GM10266 (cell line): ENCODE data around the gene SYT3.
"Not testable (repeated sequence)": the region's sequence is repeated elsewhere in the genome, so short reads cannot be mapped to it uniquely, and the experiment has no call there.

ENCODE experiments used
- DNase-seq: peaks from one replicate; pipeline ENCODE4 v3.0.0; 2012; ENCODE audit errors: extremely low spot score
- TF ChIP-seq, protein P1 (sequence below): IDR thresholded peaks from 2 replicates; pipeline ENCODE4 v1.5.1; 2012; ENCODE audit warnings: mild to moderate bottlenecking, low read depth; ENCODE audit not compliant: control insufficient read depth, insufficient read depth; ENCODE audit errors: missing control alignments

Gene SYT3

DNA sequence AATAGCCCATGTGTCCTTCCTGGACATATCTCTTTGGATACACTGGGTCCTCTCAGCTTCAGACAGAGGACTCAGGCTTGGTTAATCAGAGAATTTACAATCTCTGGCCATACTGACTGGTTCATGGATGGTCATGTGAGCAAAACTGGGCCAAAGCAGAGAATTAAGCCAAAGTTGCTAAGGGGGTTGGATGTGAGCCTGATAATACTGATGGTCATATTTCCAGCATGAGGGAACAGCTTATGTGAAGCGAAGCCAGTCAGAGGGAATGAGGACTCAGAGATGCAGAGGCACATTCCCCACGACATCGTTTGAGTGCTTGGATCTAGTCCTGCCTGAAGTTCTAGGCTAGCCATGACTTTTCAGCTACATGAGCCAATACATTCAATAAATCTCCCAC lies 49.5 kb downstream of the SYT3 start:
- no peak for DNase-seq
- TF ChIP-seq, protein P1, sequence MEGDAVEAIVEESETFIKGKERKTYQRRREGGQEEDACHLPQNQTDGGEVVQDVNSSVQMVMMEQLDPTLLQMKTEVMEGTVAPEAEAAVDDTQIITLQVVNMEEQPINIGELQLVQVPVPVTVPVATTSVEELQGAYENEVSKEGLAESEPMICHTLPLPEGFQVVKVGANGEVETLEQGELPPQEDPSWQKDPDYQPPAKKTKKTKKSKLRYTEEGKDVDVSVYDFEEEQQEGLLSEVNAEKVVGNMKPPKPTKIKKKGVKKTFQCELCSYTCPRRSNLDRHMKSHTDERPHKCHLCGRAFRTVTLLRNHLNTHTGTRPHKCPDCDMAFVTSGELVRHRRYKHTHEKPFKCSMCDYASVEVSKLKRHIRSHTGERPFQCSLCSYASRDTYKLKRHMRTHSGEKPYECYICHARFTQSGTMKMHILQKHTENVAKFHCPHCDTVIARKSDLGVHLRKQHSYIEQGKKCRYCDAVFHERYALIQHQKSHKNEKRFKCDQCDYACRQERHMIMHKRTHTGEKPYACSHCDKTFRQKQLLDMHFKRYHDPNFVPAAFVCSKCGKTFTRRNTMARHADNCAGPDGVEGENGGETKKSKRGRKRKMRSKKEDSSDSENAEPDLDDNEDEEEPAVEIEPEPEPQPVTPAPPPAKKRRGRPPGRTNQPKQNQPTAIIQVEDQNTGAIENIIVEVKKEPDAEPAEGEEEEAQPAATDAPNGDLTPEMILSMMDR: no peak

DNA sequence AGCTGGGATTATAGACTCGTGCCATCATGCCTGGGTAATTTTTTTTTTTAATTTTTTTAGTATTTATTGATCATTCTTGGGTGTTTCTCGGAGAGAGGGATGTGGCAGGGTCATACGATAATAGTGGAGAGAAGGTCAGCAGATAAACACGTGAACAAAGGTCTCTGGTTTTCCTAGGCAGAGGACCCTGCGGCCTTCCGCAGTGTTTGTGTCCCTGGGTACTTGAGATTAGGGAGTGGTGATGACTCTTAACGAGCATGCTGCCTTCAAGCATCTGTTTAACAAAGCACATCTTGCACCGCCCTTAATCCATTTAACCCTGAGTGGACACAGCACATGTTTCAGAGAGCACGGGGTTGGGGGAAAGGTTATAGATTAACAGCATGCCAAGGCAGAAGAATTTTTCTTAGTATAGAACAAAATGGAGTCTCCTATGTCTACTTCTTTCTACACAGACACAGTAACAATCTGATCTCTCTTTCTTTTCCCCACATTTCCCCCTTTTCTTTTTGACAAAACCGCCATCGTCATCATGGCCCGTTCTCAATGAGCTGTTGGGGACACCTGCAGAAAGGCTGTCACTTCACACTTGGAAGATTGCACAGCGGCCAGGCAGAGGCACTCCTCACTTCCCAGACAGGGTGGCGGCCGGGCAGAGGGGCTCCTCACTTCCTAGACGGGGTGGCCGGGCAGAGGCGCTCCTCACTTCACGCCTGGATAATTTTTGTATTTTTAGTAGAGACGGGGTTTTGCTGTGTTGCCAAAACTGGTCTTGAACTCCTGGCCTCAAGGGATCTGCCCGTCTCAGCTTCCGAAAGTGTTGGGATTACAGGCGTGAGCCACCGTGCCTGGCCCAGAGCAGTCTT lies 57.7 kb downstream of the SYT3 start:
- DNase-seq: not testable (repeated sequence)

DNA sequence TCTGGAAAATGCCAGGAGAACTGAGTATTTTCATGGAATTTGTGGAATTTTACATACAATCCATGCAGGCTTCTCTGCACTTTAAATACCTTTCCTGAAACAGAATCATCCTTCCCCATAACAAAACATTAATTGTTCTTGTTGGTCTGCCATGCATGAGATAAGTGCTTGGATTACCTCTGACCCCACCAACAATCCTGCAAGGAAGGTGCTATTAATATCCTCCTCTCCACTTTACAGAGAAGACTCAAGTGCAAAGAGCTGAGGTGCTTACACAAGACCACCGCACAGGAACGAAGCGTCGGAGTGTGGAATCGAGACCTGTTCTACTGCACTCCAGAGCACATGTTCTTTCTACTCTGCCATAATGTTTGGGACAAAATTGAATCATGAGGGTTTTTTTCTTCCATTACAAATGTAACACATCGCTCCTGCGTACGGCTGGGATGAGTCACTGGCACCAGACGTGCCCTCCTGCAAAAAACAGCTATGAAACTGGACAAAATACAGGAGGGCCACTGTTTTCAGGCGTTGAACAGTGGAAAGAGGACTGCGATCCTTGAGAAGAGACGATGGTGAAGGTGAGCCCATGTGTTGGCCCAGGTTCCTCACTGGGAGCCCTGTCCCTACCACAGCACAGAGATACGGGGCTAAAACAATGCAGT lies 58.6 kb downstream of the SYT3 start:
- no peak for DNase-seq
- TF ChIP-seq, protein P1: no peak

DNA sequence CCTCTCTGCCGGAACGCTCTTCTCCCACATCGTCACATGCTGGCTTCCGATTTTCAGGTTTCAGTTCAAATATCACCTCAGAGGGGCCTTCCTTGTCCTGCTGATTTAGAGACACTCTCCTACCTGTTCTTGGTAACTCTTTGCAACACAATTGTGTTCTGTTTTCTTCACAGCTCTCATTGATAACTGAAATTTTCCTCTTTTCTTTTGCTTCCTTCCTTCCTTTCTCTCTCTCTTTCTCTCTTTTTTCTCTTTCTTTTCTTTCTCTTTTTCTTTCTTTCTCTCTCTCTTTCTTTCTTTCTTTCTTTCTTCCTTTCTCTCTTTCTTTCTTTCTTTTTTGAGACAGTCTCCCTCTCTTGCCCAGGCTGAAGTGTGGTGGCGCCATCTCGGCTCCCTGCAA lies 59.4 kb downstream of the SYT3 start:
- DNase-seq: no peak

DNA sequence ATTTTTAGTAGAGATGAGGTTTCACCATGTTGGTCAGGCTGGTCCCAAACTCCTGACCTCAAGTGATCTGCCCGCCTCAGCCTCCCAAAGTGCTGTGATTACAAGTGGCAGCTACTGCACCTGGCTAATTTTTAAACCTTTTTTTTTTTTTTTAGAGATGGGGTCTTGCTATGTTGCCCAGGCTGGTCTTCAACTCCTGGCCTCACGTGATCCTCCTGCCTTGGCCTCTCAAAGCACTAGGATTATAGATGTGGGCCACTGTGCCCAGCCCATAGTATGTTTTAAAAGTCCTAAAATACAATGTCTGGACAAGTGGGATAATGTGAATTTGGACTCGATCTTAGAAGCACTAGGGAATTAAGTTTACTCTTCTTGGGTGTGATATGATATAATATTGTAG lies 62.9 kb downstream of the SYT3 start:
- not testable (repeated sequence) for DNase-seq

More for the DNA sequence above, 59.4 kb downstream of the SYT3 start:
- TF ChIP-seq, protein P1: no peak

DNA sequence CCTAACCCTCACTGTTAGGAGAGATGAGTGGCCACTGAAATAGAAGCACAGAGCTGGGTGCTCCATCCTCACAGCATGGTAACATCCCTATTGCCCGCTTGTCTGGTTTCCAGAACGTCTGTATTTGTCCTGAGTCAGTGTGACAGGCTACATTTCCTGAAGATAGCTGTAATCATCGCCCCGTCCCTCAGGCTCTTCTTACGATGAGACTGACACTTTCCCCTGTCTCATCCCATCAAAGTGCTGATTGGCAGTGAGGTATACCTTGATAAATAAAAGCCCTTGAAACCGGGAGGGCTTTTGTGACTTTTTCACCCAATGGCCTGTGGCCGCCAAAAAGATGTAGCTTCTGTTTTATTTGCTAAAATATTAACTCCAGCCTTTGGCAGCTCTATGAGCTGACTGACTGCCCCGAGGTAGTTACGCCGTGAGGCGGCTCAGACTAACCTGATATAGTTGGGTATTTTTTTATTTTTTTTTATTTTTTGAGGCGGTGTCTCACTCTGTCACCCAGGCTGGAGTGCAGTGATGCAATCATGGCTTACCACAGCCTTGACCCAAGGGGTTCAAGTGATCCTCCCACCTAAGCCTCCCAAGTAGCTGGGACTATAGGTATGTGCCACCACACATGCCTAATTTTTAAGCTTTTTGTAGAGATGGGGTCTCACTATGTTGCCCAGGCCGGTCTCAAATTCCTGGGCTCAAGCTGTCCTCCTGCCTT lies 65.8 kb downstream of the SYT3 start:
- TF ChIP-seq, protein P1: no peak
- no peak for DNase-seq
